ENCODE measurements around the gene COL6A1. TPM values are rescaled to one million over a fixed set of nuclear protein-coding genes. Genes with fewer than 3 reads are reported as not detected.

COL6A1 gene
- total RNA-seq, 1 experiment from 2014 or later, result 193 TPM

DNA sequence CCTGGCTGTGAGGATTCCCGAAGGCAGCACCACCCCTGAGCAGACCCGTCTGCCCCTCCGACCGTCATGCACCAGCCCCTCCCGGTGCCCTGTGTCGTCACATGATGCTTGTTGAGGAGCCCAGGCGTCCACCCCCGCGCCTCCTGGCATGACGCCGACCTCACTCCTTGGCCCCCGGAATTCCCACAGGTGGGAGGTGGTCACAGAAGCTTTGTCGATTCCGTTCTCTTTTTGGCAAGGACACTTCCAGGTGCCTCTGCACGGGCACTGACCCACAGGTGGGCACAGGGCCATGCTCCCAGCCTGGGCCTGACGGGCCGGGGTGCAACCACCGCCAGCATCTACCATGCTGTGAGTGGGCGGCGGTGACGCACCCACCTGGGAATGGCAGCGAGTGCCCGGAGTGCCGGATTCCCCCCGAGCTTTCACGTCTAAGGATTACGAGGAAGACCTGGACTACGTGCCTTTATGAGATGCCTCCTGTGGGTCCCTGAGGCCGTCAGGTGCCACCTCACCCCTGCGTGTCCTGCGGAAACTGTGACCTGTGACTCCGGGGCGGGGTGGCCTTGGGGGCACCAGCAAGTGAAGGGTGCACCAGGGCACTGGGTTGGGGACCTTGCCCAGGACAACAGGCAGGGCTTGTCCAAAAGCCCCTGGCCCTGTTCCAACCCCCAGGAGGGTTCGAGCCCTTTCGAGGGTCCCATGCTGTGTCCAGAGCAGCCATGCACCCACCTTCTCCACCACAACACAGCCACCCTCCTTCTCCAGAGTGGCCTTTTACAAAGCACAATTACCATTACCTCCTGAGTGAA lies 31.4 kb upstream of the COL6A1 start:
- Histone ChIP-seq H3K79me1 (ENCODE audit: insufficient read depth, low read depth, low read length, poor library complexity, severe bottlenecking) (no peaks in the 10 kb centered on the region), H3K4me1 (ENCODE audit: insufficient read depth, low read length) (no peaks in the 10 kb centered on the region), H3K18ac (ENCODE audit: insufficient read length, low read depth, low read length) (no peak overlapping the region), H3K23ac (ENCODE audit: insufficient read length, low read depth, low read length) (no peak overlapping the region), H4K8ac (replicated peaks; ENCODE audit: insufficient read length, low read depth, low read length) (no peak overlapping the region), H2AK5ac (ENCODE audit: insufficient read length, low read length) (no peak overlapping the region), H3K27ac (ENCODE audit: insufficient read length, low read depth, low read length) (no peak overlapping the region), H3K56ac (ENCODE audit: insufficient read length, low read depth, low read length) (no peak overlapping the region), H3K14ac (ENCODE audit: insufficient read depth, low read length) (no peak overlapping the region), H2BK15ac (ENCODE audit: low read depth, low read length) (no peak overlapping the region), H2BK20ac (ENCODE audit: low read depth, low read length, poor library complexity, severe bottlenecking) (no peak overlapping the region), H3K27me3 (ENCODE audit: insufficient read depth, low read length) (no peaks in the 10 kb centered on the region), H2BK5ac (ENCODE audit: insufficient read length, low read length) (no peak overlapping the region), H3K9ac (ENCODE audit: extremely low read depth, insufficient read length, low read length) (no peak overlapping the region), H3K4ac (ENCODE audit: low read depth, low read length) (no peak overlapping the region), H4K5ac (ENCODE audit: insufficient read length, low read depth, low read length) (no peak overlapping the region), H3K9me3 (ENCODE audit: control insufficient read depth, low read depth, low read length) (no peaks in the 10 kb centered on the region), H2BK120ac (ENCODE audit: low read depth, low read length, poor library complexity, severe bottlenecking) (no peak overlapping the region), H3K79me2 (ENCODE audit: insufficient read depth, low read length) (no peaks in the 10 kb centered on the region), H3T11ph (ENCODE audit: low read length) (no peak overlapping the region), H2BK12ac (ENCODE audit: insufficient read length, low read depth, low read length) (no peak overlapping the region), H4K20me1 (ENCODE audit: control insufficient read depth, insufficient read depth, insufficient read length) (no peaks in the 10 kb centered on the region), H3K4me2 (ENCODE audit: insufficient read depth, insufficient read length, low read length) (no peak overlapping the region), H3K23me2 (ENCODE audit: insufficient read length, low read depth, low read length, poor library complexity, severe bottlenecking) (no peaks in the 10 kb centered on the region), H2AFZ (ENCODE audit: low read length) (no peak overlapping the region), H4K91ac (ENCODE audit: insufficient read length, low read depth, low read length) (no peak overlapping the region)
- Mint-ChIP-seq H3K9me3 (no peaks in the 10 kb centered on the region; a peak in 2 of 5 replicates), H3K4me1 (peaks cover 14 to 22% of the 10 kb centered on the region in 2 experiments), H3K27me3 (ENCODE audit: low read depth) (peaks cover 30% of the 10 kb centered on the region), H3K4me3 (no peak overlapping the region), H3K36me3 (ENCODE audit: insufficient read depth in 1 of 3, low read depth in 3 of 3) (no peaks in the 10 kb centered on the region), H3K27ac (peak overlapping the region in 1 of 3 experiments; percentile 44; a peak in 1 of 7 replicates)
- WGBS (ENCODE audit: extremely low coverage, insufficient read length, low lambda C conversion rate), result no CpG with 5 or more reads among the region's 35 CpGs
- TF ChIP-seq CTCF (conservative IDR thresholded peaks at IDR 0.05), result no peak
- DNase-seq, result no peak
